H9 (cell line): ENCODE measurements around the gene MYBPC2. TPM values are rescaled to one million over a fixed set of nuclear protein-coding genes. Genes with fewer than 3 reads are reported as not detected.
A peak's percentile ranks its signal among the peaks of the same experiment; 100 is the strongest.

Experiments
- DNase-seq: peaks from one replicate; pipeline ENCODE4 v3.0.0-alpha.2; 2017
- H2AFZ ChIP-seq: one replicate; pipeline ENCODE4 v1.6.1; 2013; ENCODE audit warnings: mild to moderate bottlenecking, low read length, control low read depth, moderate library complexity
- H2AK5ac ChIP-seq: 2 replicates; pipeline ENCODE4 v1.6.1; 2013; ENCODE audit warnings: low read length, control low read depth, mixed read lengths; ENCODE audit not compliant: insufficient read length
- H2BK120ac ChIP-seq: one replicate; pipeline ENCODE4 v1.6.1; 2013; ENCODE audit warnings: low read depth, mild to moderate bottlenecking, low read length, control low read depth, inconsistent platforms; ENCODE audit not compliant: poor library complexity, severe bottlenecking
- H2BK12ac ChIP-seq: 2 replicates; pipeline ENCODE4 v1.6.1; 2013; ENCODE audit warnings: low read length, control low read depth, mixed read lengths, low read depth; ENCODE audit not compliant: insufficient read length
- H2BK15ac ChIP-seq: 2 replicates; pipeline ENCODE4 v1.6.1; 2013; ENCODE audit warnings: low read depth, low read length, control low read depth
- H2BK20ac ChIP-seq: one replicate; pipeline ENCODE4 v1.6.1; 2013; ENCODE audit warnings: low read depth, mild to moderate bottlenecking, low read length, control low read depth, inconsistent platforms; ENCODE audit not compliant: poor library complexity, severe bottlenecking
- H2BK5ac ChIP-seq: 2 replicates; pipeline ENCODE4 v1.6.1; 2013; ENCODE audit warnings: low read length, control low read depth, mixed read lengths; ENCODE audit not compliant: insufficient read length
- H3K14ac ChIP-seq: 2 replicates; pipeline ENCODE4 v1.6.1; 2013; ENCODE audit warnings: low read length, control low read depth; ENCODE audit not compliant: insufficient read depth
- H3K18ac ChIP-seq: 2 replicates; pipeline ENCODE4 v1.6.1; 2013; ENCODE audit warnings: low read depth, mild to moderate bottlenecking, mixed read lengths, low read length, control low read depth; ENCODE audit not compliant: insufficient read length
- H3K23ac ChIP-seq: 2 replicates; pipeline ENCODE4 v1.6.1; 2013; ENCODE audit warnings: low read length, control low read depth, mixed read lengths, low read depth; ENCODE audit not compliant: insufficient read length
- H3K23me2 ChIP-seq: 2 replicates; pipeline ENCODE4 v1.6.1; 2013; ENCODE audit warnings: low read depth, mild to moderate bottlenecking, mixed read lengths, low read length, control low read depth; ENCODE audit not compliant: insufficient read length, poor library complexity, severe bottlenecking
- H3K27ac ChIP-seq: 2 replicates; pipeline ENCODE4 v1.5.1; 2013; ENCODE audit warnings: low read length, control low read depth, mixed read lengths, low read depth; ENCODE audit not compliant: insufficient read length
- H3K27me3 ChIP-seq: 2 replicates; pipeline ENCODE4 v1.6.1; 2013; ENCODE audit warnings: low read length, control low read depth, inconsistent platforms; ENCODE audit not compliant: insufficient read depth
- H3K4ac ChIP-seq: 2 replicates; pipeline ENCODE4 v1.6.1; 2013; ENCODE audit warnings: low read depth, mild to moderate bottlenecking, control low read depth, inconsistent platforms, low read length, moderate library complexity
- H3K4me1 ChIP-seq: 2 replicates; pipeline ENCODE4 v1.6.1; 2013; ENCODE audit warnings: low read length, control low read depth, inconsistent platforms; ENCODE audit not compliant: insufficient read depth
- H3K4me2 ChIP-seq: 2 replicates; pipeline ENCODE4 v1.6.1; 2013; ENCODE audit warnings: low read length, control low read depth, mixed read lengths; ENCODE audit not compliant: insufficient read length, insufficient read depth
- H3K56ac ChIP-seq: 2 replicates; pipeline ENCODE4 v1.6.1; 2013; ENCODE audit warnings: low read depth, mild to moderate bottlenecking, mixed read lengths, low read length, control low read depth; ENCODE audit not compliant: insufficient read length
- H3K79me1 ChIP-seq: 2 replicates; pipeline ENCODE4 v1.6.1; 2013; ENCODE audit warnings: low read depth, mild to moderate bottlenecking, moderate library complexity, low read length, control low read depth, inconsistent platforms; ENCODE audit not compliant: insufficient read depth, poor library complexity, severe bottlenecking
- H3K79me2 ChIP-seq: 2 replicates; pipeline ENCODE4 v1.6.1; 2013; ENCODE audit warnings: low read length, control low read depth, inconsistent platforms; ENCODE audit not compliant: insufficient read depth
- H3K9ac ChIP-seq: 2 replicates; pipeline ENCODE4 v1.6.1; 2013; ENCODE audit warnings: low read length, control low read depth, mixed read lengths; ENCODE audit not compliant: insufficient read length; ENCODE audit errors: extremely low read depth
- H3K9me3 ChIP-seq: one replicate; pipeline ENCODE4 v1.6.1; 2013; ENCODE audit warnings: low read depth, low read length, inconsistent platforms; ENCODE audit not compliant: control insufficient read depth
- H3T11ph ChIP-seq: one replicate; pipeline ENCODE4 v1.6.1; 2013; ENCODE audit warnings: mild to moderate bottlenecking, low read length, control low read depth, inconsistent platforms
- H4K20me1 ChIP-seq: one replicate; pipeline ENCODE4 v1.6.1; 2013; ENCODE audit not compliant: control insufficient read depth, insufficient read length, insufficient read depth
- H4K5ac ChIP-seq: 2 replicates; pipeline ENCODE4 v1.6.1; 2013; ENCODE audit warnings: low read depth, mild to moderate bottlenecking, mixed read lengths, low read length, control low read depth; ENCODE audit not compliant: insufficient read length
- H4K8ac ChIP-seq: replicated peaks from 2 replicates; pipeline ENCODE4 v1.6.1; 2013; ENCODE audit warnings: low read length, control low read depth, mixed read lengths, low read depth; ENCODE audit not compliant: insufficient read length
- H4K91ac ChIP-seq: 2 replicates; pipeline ENCODE4 v1.6.1; 2013; ENCODE audit warnings: low read depth, mild to moderate bottlenecking, moderate library complexity, mixed read lengths, low read length, control low read depth; ENCODE audit not compliant: insufficient read length
- H3K27ac Mint-ChIP-seq, 3 experiments: 2 replicates in 2 of 3; 3 replicates in 1 of 3; pipeline ENCODE4 v1.8.0; 2020 to 2021; ENCODE audit warnings: mixed read lengths in 3 of 3, mild to moderate bottlenecking in 1 of 3, moderate library complexity in 1 of 3
- H3K27me3 Mint-ChIP-seq: 2 replicates; pipeline ENCODE4 v1.8.0; 2021; ENCODE audit warnings: low read depth, mild to moderate bottlenecking, moderate library complexity, mixed read lengths
- H3K36me3 Mint-ChIP-seq, 3 experiments: 2 replicates in 2 of 3; 3 replicates in 1 of 3; pipeline ENCODE4 v1.8.0; 2020 to 2021; ENCODE audit warnings: low read depth in 3 of 3, mixed read lengths in 3 of 3; ENCODE audit not compliant: insufficient read depth in 1 of 3
- H3K4me1 Mint-ChIP-seq, 2 experiments: 2 replicates each; pipeline ENCODE4 v1.8.0; 2020; ENCODE audit warnings: mixed read lengths in 2 of 2
- H3K4me3 Mint-ChIP-seq, 2 experiments: 2 replicates in 1 of 2; 3 replicates in 1 of 2; pipeline ENCODE4 v1.8.0; 2020 to 2021; ENCODE audit warnings: mild to moderate bottlenecking in 2 of 2, mixed read lengths in 2 of 2, moderate library complexity in 1 of 2
- H3K9me3 Mint-ChIP-seq, 2 experiments: 2 replicates in 1 of 2; 3 replicates in 1 of 2; pipeline ENCODE4 v1.8.0; 2020; ENCODE audit warnings: mild to moderate bottlenecking in 2 of 2, mixed read lengths in 2 of 2, moderate library complexity in 1 of 2
- WGBS: extraction: QIAGEN DNeasy Blood & Tissue Kit; methylation state at CpG from one replicate; pipeline ENCODE4 v1.1.7; 2013; ENCODE audit warnings: missing lambda C conversion rate, low lambda C conversion rate, mixed read lengths; ENCODE audit not compliant: insufficient read length; ENCODE audit errors: extremely low coverage; 5-methylcytosine and 5-hydroxymethylcytosine counted together
- total RNA-seq: library from RNA; stranded (reverse); gene quantifications from 2 replicates; pipeline ENCODE4 v1.2.1, GENCODE V29; 2021
- TF ChIP-seq, protein P1 (sequence below): fragments of 200-600 bp; sonication (generic); conservative IDR thresholded peaks from 3 replicates; pipeline ENCODE4 v1.8.0; 2021; ENCODE audit warnings: antibody characterized with exemption, mild to moderate bottlenecking

The MYBPC2 gene
- total RNA-seq, 1 experiment from 2014 or later: 4.9 TPM

DNA sequence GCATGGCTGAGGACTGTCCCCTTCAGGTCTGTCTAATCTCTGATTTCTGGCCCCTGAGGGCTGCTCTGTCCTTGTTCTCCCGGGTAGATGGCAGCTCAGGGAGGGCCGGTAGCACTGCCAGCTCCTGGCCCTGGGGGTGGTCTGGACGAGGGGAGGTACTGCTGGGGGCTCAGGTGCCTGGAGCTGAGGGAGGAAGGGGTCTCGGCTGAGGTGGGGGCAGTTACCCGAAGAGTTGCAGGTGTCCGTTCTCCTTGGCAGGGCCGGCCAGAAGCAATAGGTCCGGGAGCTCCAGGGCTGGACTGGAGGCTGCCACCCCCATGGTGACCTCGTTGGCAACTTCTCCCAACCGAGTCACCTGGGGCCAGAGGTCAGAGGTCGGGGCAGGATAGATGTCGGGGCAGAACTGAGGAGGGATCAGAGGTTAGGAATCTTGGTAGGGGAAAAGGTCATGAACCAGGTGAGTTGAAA lies 42.4 kb downstream of the MYBPC2 start:
- H3K27me3 Mint-ChIP-seq: peaks cover 2% of the 10 kb centered on the region
- Histone ChIP-seq H2AFZ (no peak overlapping the region), H3K23me2 (no peaks in the 10 kb centered on the region), H4K91ac (no peak overlapping the region), H3K4me2 (no peak overlapping the region), H3K56ac (no peak overlapping the region), H3K18ac (no peak overlapping the region), H3K14ac (no peak overlapping the region), H2AK5ac (no peak overlapping the region), H2BK12ac (no peak overlapping the region), H3T11ph (no peak overlapping the region), H3K4ac (no peak overlapping the region), H2BK20ac (no peak overlapping the region), H3K79me2 (peaks cover 5% of the 10 kb centered on the region; the same call in 1 of the 2 replicates), H3K27ac (no peak overlapping the region), H2BK120ac (no peak overlapping the region), H3K9ac (no peak overlapping the region), H3K9me3 (peaks cover 7% of the 10 kb centered on the region), H4K5ac (no peak overlapping the region), H4K20me1 (no peaks in the 10 kb centered on the region), H3K4me1 (peaks cover 4% of the 10 kb centered on the region; the same call in 1 of the 2 replicates), H3K79me1 (peaks cover 9% of the 10 kb centered on the region), H3K27me3 (no peaks in the 10 kb centered on the region), H2BK5ac (no peak overlapping the region), H4K8ac (no peak overlapping the region), H2BK15ac (no peak overlapping the region), H3K23ac (no peak overlapping the region)
- H3K4me3 Mint-ChIP-seq: peak overlapping the region; percentile 96 to 99
- TF ChIP-seq, protein P1, sequence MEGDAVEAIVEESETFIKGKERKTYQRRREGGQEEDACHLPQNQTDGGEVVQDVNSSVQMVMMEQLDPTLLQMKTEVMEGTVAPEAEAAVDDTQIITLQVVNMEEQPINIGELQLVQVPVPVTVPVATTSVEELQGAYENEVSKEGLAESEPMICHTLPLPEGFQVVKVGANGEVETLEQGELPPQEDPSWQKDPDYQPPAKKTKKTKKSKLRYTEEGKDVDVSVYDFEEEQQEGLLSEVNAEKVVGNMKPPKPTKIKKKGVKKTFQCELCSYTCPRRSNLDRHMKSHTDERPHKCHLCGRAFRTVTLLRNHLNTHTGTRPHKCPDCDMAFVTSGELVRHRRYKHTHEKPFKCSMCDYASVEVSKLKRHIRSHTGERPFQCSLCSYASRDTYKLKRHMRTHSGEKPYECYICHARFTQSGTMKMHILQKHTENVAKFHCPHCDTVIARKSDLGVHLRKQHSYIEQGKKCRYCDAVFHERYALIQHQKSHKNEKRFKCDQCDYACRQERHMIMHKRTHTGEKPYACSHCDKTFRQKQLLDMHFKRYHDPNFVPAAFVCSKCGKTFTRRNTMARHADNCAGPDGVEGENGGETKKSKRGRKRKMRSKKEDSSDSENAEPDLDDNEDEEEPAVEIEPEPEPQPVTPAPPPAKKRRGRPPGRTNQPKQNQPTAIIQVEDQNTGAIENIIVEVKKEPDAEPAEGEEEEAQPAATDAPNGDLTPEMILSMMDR: no peak
- peaks cover 23 to 27% (median 26%) of the 10 kb centered on the region in 3 experiments for H3K36me3 Mint-ChIP-seq
- no CpG with 5 or more reads among the region's 12 CpGs for WGBS
- peaks cover 10 to 21% of the 10 kb centered on the region in 2 experiments for H3K9me3 Mint-ChIP-seq
- peak overlapping the region in 1 of 3 experiments; percentile 22; a peak in 1 of 7 replicates for H3K27ac Mint-ChIP-seq
- DNase-seq: no peak
- H3K4me1 Mint-ChIP-seq: peaks cover 8 to 21% of the 10 kb centered on the region in 2 experiments
